ENCODE data around the gene CYP3A7. TPM values are rescaled to one million over a fixed set of nuclear protein-coding genes. Genes with fewer than 3 reads are reported as not detected.

Gene CYP3A7
- total and polyA plus RNA-seq, 9 of the 15 experiments (the other 6 are each of a cell fraction or from before 2014, with no cell fraction given): 0.20 TPM; not detected in 8

GRCh38 chr7:99709260-99709659, 25.7 kb downstream of the CYP3A7 start (continued):
- no peak for TF ChIP-seq MBD1 (CRISPR knock-in tag; IDR thresholded peaks at IDR 0.05)
- TF ChIP-seq, protein P1, sequence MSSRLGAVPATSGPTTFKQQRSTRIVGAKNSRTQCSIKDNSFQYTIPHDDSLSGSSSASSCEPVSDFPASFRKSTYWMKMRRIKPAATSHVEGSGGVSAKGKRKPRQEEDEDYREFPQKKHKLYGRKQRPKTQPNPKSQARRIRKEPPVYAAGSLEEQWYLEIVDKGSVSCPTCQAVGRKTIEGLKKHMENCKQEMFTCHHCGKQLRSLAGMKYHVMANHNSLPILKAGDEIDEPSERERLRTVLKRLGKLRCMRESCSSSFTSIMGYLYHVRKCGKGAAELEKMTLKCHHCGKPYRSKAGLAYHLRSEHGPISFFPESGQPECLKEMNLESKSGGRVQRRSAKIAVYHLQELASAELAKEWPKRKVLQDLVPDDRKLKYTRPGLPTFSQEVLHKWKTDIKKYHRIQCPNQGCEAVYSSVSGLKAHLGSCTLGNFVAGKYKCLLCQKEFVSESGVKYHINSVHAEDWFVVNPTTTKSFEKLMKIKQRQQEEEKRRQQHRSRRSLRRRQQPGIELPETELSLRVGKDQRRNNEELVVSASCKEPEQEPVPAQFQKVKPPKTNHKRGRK (tag; IDR thresholded peaks at IDR 0.05): no peak

DNA sequence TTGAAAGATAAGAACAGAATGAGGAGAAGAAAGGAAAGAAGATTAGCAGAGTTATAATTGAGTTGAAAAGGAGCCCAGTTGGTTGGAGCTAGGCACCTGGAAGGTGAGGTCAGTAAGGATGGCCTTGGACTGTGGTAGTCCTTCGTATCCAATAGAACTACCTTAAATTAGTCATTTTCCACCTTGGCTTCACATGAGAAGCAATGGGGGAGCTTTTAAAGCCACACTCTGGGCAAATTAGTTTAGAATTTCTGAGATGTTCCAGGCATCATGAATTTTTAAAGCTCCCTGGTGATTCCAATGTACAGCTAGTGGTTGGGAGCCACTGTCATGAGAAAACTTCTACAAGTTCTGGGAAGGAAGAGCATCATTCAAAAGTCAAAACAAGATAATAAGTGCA, 27.9 kb downstream of the CYP3A7 start:
- intact Hi-C loops (cut with micrococcal nuclease): no loop called here
- CTCF ChIA-PET (ENCODE audit: low intra/inter-chr PET ratio): no interaction called here
- in situ Hi-C loops (cut with MboI): no loop called here
- Histone ChIP-seq H4K20me1 (replicated peaks; ENCODE audit: control insufficient read depth, insufficient read depth, low read length) (no peaks in the 10 kb centered on the region), H3K4me3 (no peak overlapping the region), H3K4me1 (replicated peaks in 1 of 2; ENCODE audit: control insufficient read depth in 2 of 2, insufficient read depth in 2 of 2, low read length in 2 of 2) (no peaks in the 10 kb centered on the region), H3K79me2 (ENCODE audit: control insufficient read depth, insufficient read depth, low read length) (no peaks in the 10 kb centered on the region), H3K27me3 (ENCODE audit: control insufficient read depth in 2 of 2, insufficient read depth in 2 of 2, low read length in 2 of 2) (no peaks in the 10 kb centered on the region), H3K9me3 (replicated peaks; ENCODE audit: control insufficient read depth, insufficient read depth, low read depth, low read length) (no peaks in the 10 kb centered on the region), H3K4me2 (ENCODE audit: insufficient read depth, low read length) (no peak overlapping the region), H2AFZ (ENCODE audit: low read depth, low read length) (no peak overlapping the region), H3K36me3 (ENCODE audit: control insufficient read depth, insufficient read depth, low read length) (no peaks in the 10 kb centered on the region), H3K27ac (ENCODE audit: extremely low read depth, low read depth, low read length) (no peak overlapping the region), H3K9me1 (ENCODE audit: control insufficient read depth, insufficient read depth, low read length) (no peaks in the 10 kb centered on the region), H3K9ac (ENCODE audit: insufficient read depth in 1 of 2, low read depth in 2 of 2, low read length in 2 of 2) (no peak overlapping the region)
- POLR2A ChIA-PET: no interaction called here
- WGBS (ENCODE audit: insufficient coverage, low coverage, missing lambda C conversion rate): 19% methylated on average over 1 of the region's 1 CpG
- ATAC-seq (no peak), FAIRE-seq (no peak), DNase-seq (ENCODE audit: extremely low read depth in 1 of 4, low spot score in 3 of 4) (no peak)
- no TSS peak for BruUV-seq (replicated peaks)
- no peak for TF ChIP-seq ZNF184 (CRISPR knock-in tag; IDR thresholded peaks at IDR 0.05)
- TF ChIP-seq RBM14 (IDR thresholded peaks at IDR 0.05; ENCODE audit: borderline replicate concordance, insufficient read depth, low read depth, low read length): no peak
- no peak for TF ChIP-seq MAFG (tag; conservative IDR thresholded peaks at IDR 0.05)
- TF ChIP-seq ZNF444 (CRISPR knock-in tag; IDR thresholded peaks at IDR 0.05): no peak
- no peak for TF ChIP-seq FOXJ2 (tag; IDR thresholded peaks at IDR 0.05)
- TF ChIP-seq, protein P2, sequence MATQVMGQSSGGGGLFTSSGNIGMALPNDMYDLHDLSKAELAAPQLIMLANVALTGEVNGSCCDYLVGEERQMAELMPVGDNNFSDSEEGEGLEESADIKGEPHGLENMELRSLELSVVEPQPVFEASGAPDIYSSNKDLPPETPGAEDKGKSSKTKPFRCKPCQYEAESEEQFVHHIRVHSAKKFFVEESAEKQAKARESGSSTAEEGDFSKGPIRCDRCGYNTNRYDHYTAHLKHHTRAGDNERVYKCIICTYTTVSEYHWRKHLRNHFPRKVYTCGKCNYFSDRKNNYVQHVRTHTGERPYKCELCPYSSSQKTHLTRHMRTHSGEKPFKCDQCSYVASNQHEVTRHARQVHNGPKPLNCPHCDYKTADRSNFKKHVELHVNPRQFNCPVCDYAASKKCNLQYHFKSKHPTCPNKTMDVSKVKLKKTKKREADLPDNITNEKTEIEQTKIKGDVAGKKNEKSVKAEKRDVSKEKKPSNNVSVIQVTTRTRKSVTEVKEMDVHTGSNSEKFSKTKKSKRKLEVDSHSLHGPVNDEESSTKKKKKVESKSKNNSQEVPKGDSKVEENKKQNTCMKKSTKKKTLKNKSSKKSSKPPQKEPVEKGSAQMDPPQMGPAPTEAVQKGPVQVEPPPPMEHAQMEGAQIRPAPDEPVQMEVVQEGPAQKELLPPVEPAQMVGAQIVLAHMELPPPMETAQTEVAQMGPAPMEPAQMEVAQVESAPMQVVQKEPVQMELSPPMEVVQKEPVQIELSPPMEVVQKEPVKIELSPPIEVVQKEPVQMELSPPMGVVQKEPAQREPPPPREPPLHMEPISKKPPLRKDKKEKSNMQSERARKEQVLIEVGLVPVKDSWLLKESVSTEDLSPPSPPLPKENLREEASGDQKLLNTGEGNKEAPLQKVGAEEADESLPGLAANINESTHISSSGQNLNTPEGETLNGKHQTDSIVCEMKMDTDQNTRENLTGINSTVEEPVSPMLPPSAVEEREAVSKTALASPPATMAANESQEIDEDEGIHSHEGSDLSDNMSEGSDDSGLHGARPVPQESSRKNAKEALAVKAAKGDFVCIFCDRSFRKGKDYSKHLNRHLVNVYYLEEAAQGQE (IDR thresholded peaks at IDR 0.05; ENCODE audit: borderline replicate concordance): no peak
- TF ChIP-seq, protein P2 (CRISPR knock-in tag; IDR thresholded peaks at IDR 0.05; ENCODE audit: low read depth): no peak
- no peak for TF ChIP-seq SP2 (IDR thresholded peaks at IDR 0.05; ENCODE audit: extremely low read depth, low read depth, low read length, poor library complexity, severe bottlenecking)
- TF ChIP-seq L3MBTL2 (IDR thresholded peaks at IDR 0.05): no peak
